ENCODE measurements around the gene AMPD3.

GRCh38 chr11:10480026-10480425 lies 25.0 kb downstream of the AMPD3 start:
- no peak for TF ChIP-seq CTCF (conservative IDR thresholded peaks at IDR 0.05; ENCODE audit: low read depth, low read length)
- TF ChIP-seq EZH2 (IDR thresholded peaks at IDR 0.05; ENCODE audit: borderline replicate concordance, low read depth, low read length, poor library complexity, severe bottlenecking): no peak
